CD4-positive, CD25-positive, alpha-beta regulatory T cell (primary cell): ENCODE data around the gene RASIP1. TPM values are rescaled to one million over a fixed set of nuclear protein-coding genes. Genes with fewer than 3 reads are reported as not detected.
"Not testable (repeated sequence)": the region's sequence is repeated elsewhere in the genome, so short reads cannot be mapped to it uniquely, and the experiment has no call there.

ENCODE experiments used
- ATAC-seq, 2 donors: fragments of 150-1000 bp; cut with Tn5 transposase; one replicate each; pipeline ENCODE4 v1.10.0; 2021; ENCODE audit warnings: low read depth in 2 of 2, moderate number of reproducible peaks in 2 of 2, moderate library complexity in 1 of 2
- DNase-seq, 3 donors: peaks; one replicate each; pipeline versions ENCODE4 v3.0.0 to v3.0.0-alpha.2; 2012 to 2022; ENCODE audit warnings: mixed read lengths in 1 of 3
- H3K27ac ChIP-seq: one replicate; pipeline ENCODE4 v1.7.0; 2013; ENCODE audit warnings: mild to moderate bottlenecking, low read length; ENCODE audit not compliant: insufficient read depth, poor library complexity, severe bottlenecking
- H3K27me3 ChIP-seq: one replicate; pipeline ENCODE4 v1.7.0; 2013; ENCODE audit warnings: low read length; ENCODE audit not compliant: control insufficient read depth, insufficient read depth
- H3K36me3 ChIP-seq: one replicate; pipeline ENCODE4 v1.7.0; 2013; ENCODE audit warnings: mild to moderate bottlenecking, low read length, moderate library complexity; ENCODE audit not compliant: control insufficient read depth, insufficient read depth
- H3K4me1 ChIP-seq: 2 replicates; pipeline ENCODE4 v1.7.0; 2013; ENCODE audit warnings: mild to moderate bottlenecking, low read length; ENCODE audit not compliant: insufficient read depth, control insufficient read depth, poor library complexity, severe bottlenecking
- H3K4me3 ChIP-seq: one replicate; pipeline ENCODE4 v1.7.0; 2013; ENCODE audit warnings: low read depth, mild to moderate bottlenecking, low read length, moderate library complexity
- H3K9me3 ChIP-seq, 2 experiments: 1 replicate in 1 of 2; 2 replicates in 1 of 2; pipeline ENCODE4 v1.7.0; 2013; ENCODE audit warnings: low read length in 2 of 2, mild to moderate bottlenecking in 1 of 2, moderate library complexity in 1 of 2; ENCODE audit not compliant: control insufficient read depth in 2 of 2
- H3K27ac Mint-ChIP-seq, 3 donors: one replicate each; pipeline ENCODE4 v1.8.0; 2020 to 2022; ENCODE audit warnings: mild to moderate bottlenecking in 3 of 3, mixed read lengths in 3 of 3, moderate library complexity in 2 of 3
- H3K27me3 Mint-ChIP-seq: one replicate; pipeline ENCODE4 v1.8.0; 2022; ENCODE audit warnings: mild to moderate bottlenecking, mixed read lengths
- H3K36me3 Mint-ChIP-seq: one replicate; pipeline ENCODE4 v1.8.0; 2020; ENCODE audit warnings: mixed read lengths
- H3K4me1 Mint-ChIP-seq, 4 donors: one replicate each; pipeline ENCODE4 v1.8.0; 2020 to 2022; ENCODE audit warnings: mixed read lengths in 4 of 4, mild to moderate bottlenecking in 1 of 4
- H3K4me3 Mint-ChIP-seq, 4 donors: one replicate each; pipeline ENCODE4 v1.8.0; 2020 to 2022; ENCODE audit warnings: mild to moderate bottlenecking in 4 of 4, mixed read lengths in 4 of 4, moderate library complexity in 3 of 4
- H3K9me3 Mint-ChIP-seq, 7 donors: one replicate each; pipeline ENCODE4 v1.8.0; 2020 to 2022; ENCODE audit warnings: mixed read lengths in 7 of 7, mild to moderate bottlenecking in 3 of 7, moderate library complexity in 2 of 7
- polyA plus RNA-seq, 4 donors: library from polyadenylated mRNA; unstranded; fragments of 300-500 nt; fragmentation: Illumina TruSeq; gene quantifications; one replicate each; pipeline ENCODE4 v1.2.3, GENCODE V29; 2021
- total RNA-seq: library from RNA; stranded (reverse); gene quantifications from one replicate; pipeline ENCODE4 v1.2.3, GENCODE V29; 2022

Gene RASIP1
- total RNA-seq (0.22 TPM), polyA plus RNA-seq (under 1 TPM; 0.13 to 0.55 (median 0.18) TPM)

- H3K4me3 ChIP-seq: no peak within 1 kb of the TSS
- ATAC-seq (no peak), DNase-seq (no peak)
- Mint-ChIP-seq H3K27me3 (peaks cover 23% of the 10 kb centered on the region), H3K9me3 (no peaks in the 10 kb centered on the region), H3K4me3 (peak within 1 kb of the TSS in 3 of 4 donors; percentile 48 to 59 (median 57)), H3K27ac (no peak within 1 kb of the TSS), H3K4me1 (peaks cover 0 to 35% (median 6%) of the 10 kb centered on the region in 4 donors), H3K36me3 (peaks cover 4% of the 10 kb centered on the region)
- H3K36me3 ChIP-seq: no peaks in the 10 kb centered on the region
- peaks cover 22% of the 10 kb centered on the region for H3K4me1 ChIP-seq
- no peaks in the 10 kb centered on the region for H3K27me3 ChIP-seq
- no peak within 1 kb of the TSS for H3K27ac ChIP-seq
- peaks cover 0 to 3% of the 10 kb centered on the region in 2 experiments for H3K9me3 ChIP-seq
Measured at GRCh38 chr19:48740164-48740972, at the start of gene RASIP1. Gene RASIP1, minus strand, starts transcription at chr19:48740610. Its CDS starts 328 bp downstream, at chr19:48740282.

- not testable (repeated sequence) for H3K4me1 Mint-ChIP-seq, H3K4me3 Mint-ChIP-seq, H3K36me3 Mint-ChIP-seq
Measured at GRCh38 chr19:48787331-48787730, 46.9 kb upstream of the RASIP1 start.

GRCh38 chr19:48786422-48786821, 46.0 kb upstream of the RASIP1 start:
- not testable (repeated sequence) for H3K27ac Mint-ChIP-seq, H3K4me1 ChIP-seq, H3K36me3 ChIP-seq, H3K4me3 ChIP-seq, DNase-seq, H3K27me3 ChIP-seq, ATAC-seq, H3K36me3 Mint-ChIP-seq, H3K9me3 Mint-ChIP-seq, H3K9me3 ChIP-seq, H3K27me3 Mint-ChIP-seq, H3K4me1 Mint-ChIP-seq, H3K4me3 Mint-ChIP-seq, H3K27ac ChIP-seq

More at GRCh38 chr19:48787331-48787730, 46.9 kb upstream of the RASIP1 start:
- not testable (repeated sequence) for H3K4me1 ChIP-seq, H3K9me3 Mint-ChIP-seq, DNase-seq, H3K27me3 ChIP-seq, H3K4me3 ChIP-seq, H3K9me3 ChIP-seq, ATAC-seq, H3K27ac ChIP-seq, H3K36me3 ChIP-seq, H3K27me3 Mint-ChIP-seq
- H3K27ac Mint-ChIP-seq: peak overlapping the region in 1 of 3 donors; percentile 77

- H3K27ac ChIP-seq: no peak overlapping the region
- H3K9me3 ChIP-seq: no peaks in the 10 kb centered on the region
- no peaks in the 10 kb centered on the region for H3K27me3 ChIP-seq
- Mint-ChIP-seq H3K4me1 (peaks cover 0 to 5% (median 2%) of the 10 kb centered on the region in 4 donors), H3K9me3 (peaks cover 0 to 3% (median 0%) of the 10 kb centered on the region in 7 donors), H3K36me3 (no peaks in the 10 kb centered on the region), H3K4me3 (no peak overlapping the region), H3K27me3 (peaks cover 9% of the 10 kb centered on the region), H3K27ac (no peak overlapping the region)
- no peaks in the 10 kb centered on the region for H3K36me3 ChIP-seq
- no peak for DNase-seq
- no peak overlapping the region for H3K4me3 ChIP-seq
- H3K4me1 ChIP-seq: no peaks in the 10 kb centered on the region
- no peak for ATAC-seq
Measured at GRCh38 chr19:48784527-48784926, 44.1 kb upstream of the RASIP1 start.

- Histone ChIP-seq H3K27ac (no peak overlapping the region), H3K27me3 (no peaks in the 10 kb centered on the region), H3K4me1 (no peaks in the 10 kb centered on the region), H3K4me3 (no peak overlapping the region), H3K9me3 (no peaks in the 10 kb centered on the region), H3K36me3 (no peaks in the 10 kb centered on the region)
- Mint-ChIP-seq H3K36me3 (no peaks in the 10 kb centered on the region), H3K9me3 (peaks cover 0 to 3% (median 0%) of the 10 kb centered on the region in 7 donors), H3K27me3 (peaks cover 14% of the 10 kb centered on the region), H3K27ac (no peak overlapping the region), H3K4me3 (no peak overlapping the region), H3K4me1 (peaks cover 0 to 5% (median 2%) of the 10 kb centered on the region in 4 donors)
- ATAC-seq (peak in 1 of 2 donors; percentile 21), DNase-seq (no peak)
Measured at GRCh38 chr19:48780631-48781391, 40.4 kb upstream of the RASIP1 start.

GRCh38 chr19:48779636-48780035, 39.2 kb upstream of the RASIP1 start:
- no peak overlapping the region for H3K27ac ChIP-seq
- no peak for DNase-seq
- H3K4me3 ChIP-seq: no peak overlapping the region
- no peaks in the 10 kb centered on the region for H3K27me3 ChIP-seq
- no peaks in the 10 kb centered on the region for H3K36me3 ChIP-seq
- no peak for ATAC-seq
- no peaks in the 10 kb centered on the region for H3K36me3 Mint-ChIP-seq
- H3K4me1 Mint-ChIP-seq: peaks cover 0 to 5% (median 2%) of the 10 kb centered on the region in 4 donors
- H3K9me3 Mint-ChIP-seq: peaks cover 0 to 3% (median 0%) of the 10 kb centered on the region in 7 donors
- peaks cover 14% of the 10 kb centered on the region for H3K27me3 Mint-ChIP-seq
- no peaks in the 10 kb centered on the region for H3K9me3 ChIP-seq
- no peak overlapping the region for H3K27ac Mint-ChIP-seq
- no peak overlapping the region for H3K4me3 Mint-ChIP-seq
- H3K4me1 ChIP-seq: no peaks in the 10 kb centered on the region

GRCh38 chr19:48777720-48778119, 37.3 kb upstream of the RASIP1 start:
- Histone ChIP-seq H3K9me3 (no peaks in the 10 kb centered on the region), H3K36me3 (no peaks in the 10 kb centered on the region), H3K27ac (no peak overlapping the region), H3K27me3 (no peaks in the 10 kb centered on the region), H3K4me3 (no peak overlapping the region), H3K4me1 (no peaks in the 10 kb centered on the region)
- peaks cover 14% of the 10 kb centered on the region for H3K27me3 Mint-ChIP-seq
- ATAC-seq: no peak
- no peak overlapping the region for H3K4me3 Mint-ChIP-seq
- no peaks in the 10 kb centered on the region for H3K36me3 Mint-ChIP-seq
- H3K9me3 Mint-ChIP-seq: peaks cover 0 to 3% (median 0%) of the 10 kb centered on the region in 7 donors
- H3K4me1 Mint-ChIP-seq: peaks cover 0 to 5% (median 2%) of the 10 kb centered on the region in 4 donors
- no peak overlapping the region for H3K27ac Mint-ChIP-seq
- no peak for DNase-seq
